ENCODE data around the gene HAX1. TPM values are rescaled to one million over a fixed set of nuclear protein-coding genes. Genes with fewer than 3 reads are reported as not detected.

Gene HAX1
- total and polyA plus RNA-seq, 2 experiments from 2014 or later = 73.2 to 92.0 TPM

DNA sequence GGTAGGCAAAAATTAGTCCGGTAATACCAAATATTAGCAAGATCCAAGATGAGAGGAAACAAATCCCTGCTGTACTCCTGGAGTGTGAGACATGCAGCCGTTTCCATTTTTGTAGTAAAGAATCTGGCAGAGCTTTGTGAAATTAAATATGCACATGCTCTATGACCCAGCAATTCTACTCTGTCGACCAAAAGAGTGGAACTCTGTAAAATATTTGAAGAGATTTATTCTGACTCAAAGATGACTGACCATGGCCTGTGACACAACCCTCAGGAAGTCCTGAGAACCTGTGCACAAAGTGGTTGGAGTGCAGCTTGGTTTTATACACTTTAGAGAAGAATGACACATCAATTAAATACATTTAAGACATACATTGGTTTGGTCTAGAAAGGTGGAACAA lies 16.2 kb downstream of the HAX1 start (continued):
- TF ChIP-seq, protein P1, sequence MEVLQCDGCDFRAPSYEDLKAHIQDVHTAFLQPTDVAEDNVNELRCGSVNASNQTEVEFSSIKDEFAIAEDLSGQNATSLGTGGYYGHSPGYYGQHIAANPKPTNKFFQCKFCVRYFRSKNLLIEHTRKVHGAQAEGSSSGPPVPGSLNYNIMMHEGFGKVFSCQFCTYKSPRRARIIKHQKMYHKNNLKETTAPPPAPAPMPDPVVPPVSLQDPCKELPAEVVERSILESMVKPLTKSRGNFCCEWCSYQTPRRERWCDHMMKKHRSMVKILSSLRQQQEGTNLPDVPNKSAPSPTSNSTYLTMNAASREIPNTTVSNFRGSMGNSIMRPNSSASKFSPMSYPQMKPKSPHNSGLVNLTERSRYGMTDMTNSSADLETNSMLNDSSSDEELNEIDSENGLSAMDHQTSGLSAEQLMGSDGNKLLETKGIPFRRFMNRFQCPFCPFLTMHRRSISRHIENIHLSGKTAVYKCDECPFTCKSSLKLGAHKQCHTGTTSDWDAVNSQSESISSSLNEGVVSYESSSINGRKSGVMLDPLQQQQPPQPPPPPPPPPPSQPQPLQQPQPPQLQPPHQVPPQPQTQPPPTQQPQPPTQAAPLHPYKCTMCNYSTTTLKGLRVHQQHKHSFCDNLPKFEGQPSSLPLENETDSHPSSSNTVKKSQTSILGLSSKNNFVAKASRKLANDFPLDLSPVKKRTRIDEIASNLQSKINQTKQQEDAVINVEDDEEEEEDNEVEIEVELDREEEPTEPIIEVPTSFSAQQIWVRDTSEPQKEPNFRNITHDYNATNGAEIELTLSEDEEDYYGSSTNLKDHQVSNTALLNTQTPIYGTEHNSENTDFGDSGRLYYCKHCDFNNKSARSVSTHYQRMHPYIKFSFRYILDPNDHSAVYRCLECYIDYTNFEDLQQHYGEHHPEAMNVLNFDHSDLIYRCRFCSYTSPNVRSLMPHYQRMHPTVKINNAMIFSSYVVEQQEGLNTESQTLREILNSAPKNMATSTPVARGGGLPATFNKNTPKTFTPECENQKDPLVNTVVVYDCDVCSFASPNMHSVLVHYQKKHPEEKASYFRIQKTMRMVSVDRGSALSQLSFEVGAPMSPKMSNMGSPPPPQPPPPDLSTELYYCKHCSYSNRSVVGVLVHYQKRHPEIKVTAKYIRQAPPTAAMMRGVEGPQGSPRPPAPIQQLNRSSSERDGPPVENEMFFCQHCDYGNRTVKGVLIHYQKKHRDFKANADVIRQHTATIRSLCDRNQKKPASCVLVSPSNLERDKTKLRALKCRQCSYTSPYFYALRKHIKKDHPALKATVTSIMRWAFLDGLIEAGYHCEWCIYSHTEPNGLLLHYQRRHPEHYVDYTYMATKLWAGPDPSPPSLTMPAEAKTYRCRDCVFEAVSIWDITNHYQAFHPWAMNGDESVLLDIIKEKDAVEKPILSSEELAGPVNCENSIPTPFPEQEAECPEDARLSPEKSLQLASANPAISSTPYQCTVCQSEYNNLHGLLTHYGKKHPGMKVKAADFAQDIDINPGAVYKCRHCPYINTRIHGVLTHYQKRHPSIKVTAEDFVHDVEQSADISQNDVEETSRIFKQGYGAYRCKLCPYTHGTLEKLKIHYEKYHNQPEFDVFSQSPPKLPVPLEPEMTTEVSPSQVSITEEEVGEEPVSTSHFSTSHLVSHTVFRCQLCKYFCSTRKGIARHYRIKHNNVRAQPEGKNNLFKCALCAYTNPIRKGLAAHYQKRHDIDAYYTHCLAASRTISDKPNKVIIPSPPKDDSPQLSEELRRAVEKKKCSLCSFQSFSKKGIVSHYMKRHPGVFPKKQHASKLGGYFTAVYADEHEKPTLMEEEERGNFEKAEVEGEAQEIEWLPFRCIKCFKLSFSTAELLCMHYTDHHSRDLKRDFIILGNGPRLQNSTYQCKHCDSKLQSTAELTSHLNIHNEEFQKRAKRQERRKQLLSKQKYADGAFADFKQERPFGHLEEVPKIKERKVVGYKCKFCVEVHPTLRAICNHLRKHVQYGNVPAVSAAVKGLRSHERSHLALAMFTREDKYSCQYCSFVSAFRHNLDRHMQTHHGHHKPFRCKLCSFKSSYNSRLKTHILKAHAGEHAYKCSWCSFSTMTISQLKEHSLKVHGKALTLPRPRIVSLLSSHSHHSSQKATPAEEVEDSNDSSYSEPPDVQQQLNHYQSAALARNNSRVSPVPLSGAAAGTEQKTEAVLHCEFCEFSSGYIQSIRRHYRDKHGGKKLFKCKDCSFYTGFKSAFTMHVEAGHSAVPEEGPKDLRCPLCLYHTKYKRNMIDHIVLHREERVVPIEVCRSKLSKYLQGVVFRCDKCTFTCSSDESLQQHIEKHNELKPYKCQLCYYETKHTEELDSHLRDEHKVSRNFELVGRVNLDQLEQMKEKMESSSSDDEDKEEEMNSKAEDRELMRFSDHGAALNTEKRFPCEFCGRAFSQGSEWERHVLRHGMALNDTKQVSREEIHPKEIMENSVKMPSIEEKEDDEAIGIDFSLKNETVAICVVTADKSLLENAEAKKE (CRISPR knock-in tag; IDR thresholded peaks at IDR 0.05) = no peak
- TF ChIP-seq EZH2phosphoT487 (IDR thresholded peaks at IDR 0.05; ENCODE audit: unreplicated experiment) = no peak
- TF ChIP-seq, protein P2, sequence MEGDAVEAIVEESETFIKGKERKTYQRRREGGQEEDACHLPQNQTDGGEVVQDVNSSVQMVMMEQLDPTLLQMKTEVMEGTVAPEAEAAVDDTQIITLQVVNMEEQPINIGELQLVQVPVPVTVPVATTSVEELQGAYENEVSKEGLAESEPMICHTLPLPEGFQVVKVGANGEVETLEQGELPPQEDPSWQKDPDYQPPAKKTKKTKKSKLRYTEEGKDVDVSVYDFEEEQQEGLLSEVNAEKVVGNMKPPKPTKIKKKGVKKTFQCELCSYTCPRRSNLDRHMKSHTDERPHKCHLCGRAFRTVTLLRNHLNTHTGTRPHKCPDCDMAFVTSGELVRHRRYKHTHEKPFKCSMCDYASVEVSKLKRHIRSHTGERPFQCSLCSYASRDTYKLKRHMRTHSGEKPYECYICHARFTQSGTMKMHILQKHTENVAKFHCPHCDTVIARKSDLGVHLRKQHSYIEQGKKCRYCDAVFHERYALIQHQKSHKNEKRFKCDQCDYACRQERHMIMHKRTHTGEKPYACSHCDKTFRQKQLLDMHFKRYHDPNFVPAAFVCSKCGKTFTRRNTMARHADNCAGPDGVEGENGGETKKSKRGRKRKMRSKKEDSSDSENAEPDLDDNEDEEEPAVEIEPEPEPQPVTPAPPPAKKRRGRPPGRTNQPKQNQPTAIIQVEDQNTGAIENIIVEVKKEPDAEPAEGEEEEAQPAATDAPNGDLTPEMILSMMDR (conservative IDR thresholded peaks at IDR 0.05; ENCODE audit: low read depth in 2 of 2) = no peak
- no peak for TF ChIP-seq POLR2AphosphoS5 (IDR thresholded peaks at IDR 0.05; ENCODE audit: low read depth)
- TF ChIP-seq NANOG (IDR thresholded peaks at IDR 0.05; ENCODE audit: borderline replicate concordance) = no peak
- TF ChIP-seq, protein P3, sequence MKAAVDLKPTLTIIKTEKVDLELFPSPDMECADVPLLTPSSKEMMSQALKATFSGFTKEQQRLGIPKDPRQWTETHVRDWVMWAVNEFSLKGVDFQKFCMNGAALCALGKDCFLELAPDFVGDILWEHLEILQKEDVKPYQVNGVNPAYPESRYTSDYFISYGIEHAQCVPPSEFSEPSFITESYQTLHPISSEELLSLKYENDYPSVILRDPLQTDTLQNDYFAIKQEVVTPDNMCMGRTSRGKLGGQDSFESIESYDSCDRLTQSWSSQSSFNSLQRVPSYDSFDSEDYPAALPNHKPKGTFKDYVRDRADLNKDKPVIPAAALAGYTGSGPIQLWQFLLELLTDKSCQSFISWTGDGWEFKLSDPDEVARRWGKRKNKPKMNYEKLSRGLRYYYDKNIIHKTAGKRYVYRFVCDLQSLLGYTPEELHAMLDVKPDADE (IDR thresholded peaks at IDR 0.05) = no peak
- no peak for TF ChIP-seq STAT1 (IDR thresholded peaks at IDR 0.05; ENCODE audit: unreplicated experiment)
- TF ChIP-seq ZNF114 (CRISPR knock-in tag; IDR thresholded peaks at IDR 0.05) = no peak
- TF ChIP-seq EZH2 (IDR thresholded peaks at IDR 0.05; ENCODE audit: low read depth, unreplicated experiment) = no peak
